ENCODE results near the gene CFC1B.
"Not testable (repeated sequence)": the region's sequence is repeated elsewhere in the genome, so short reads cannot be mapped to it uniquely, and the experiment has no call there.

The CFC1B gene

GRCh38 chr2:130542789-130543188 lies 21.8 kb downstream of the CFC1B start:
- not testable (repeated sequence) for H3K27me3 ChIP-seq (ENCODE audit: insufficient read depth, low read depth, severe bottlenecking); H3K27ac ChIP-seq; H3K36me3 ChIP-seq; H3K4me3 ChIP-seq (ENCODE audit: low read depth, low read length); H3K9me3 ChIP-seq (ENCODE audit: severe bottlenecking); DNase-seq

DNA sequence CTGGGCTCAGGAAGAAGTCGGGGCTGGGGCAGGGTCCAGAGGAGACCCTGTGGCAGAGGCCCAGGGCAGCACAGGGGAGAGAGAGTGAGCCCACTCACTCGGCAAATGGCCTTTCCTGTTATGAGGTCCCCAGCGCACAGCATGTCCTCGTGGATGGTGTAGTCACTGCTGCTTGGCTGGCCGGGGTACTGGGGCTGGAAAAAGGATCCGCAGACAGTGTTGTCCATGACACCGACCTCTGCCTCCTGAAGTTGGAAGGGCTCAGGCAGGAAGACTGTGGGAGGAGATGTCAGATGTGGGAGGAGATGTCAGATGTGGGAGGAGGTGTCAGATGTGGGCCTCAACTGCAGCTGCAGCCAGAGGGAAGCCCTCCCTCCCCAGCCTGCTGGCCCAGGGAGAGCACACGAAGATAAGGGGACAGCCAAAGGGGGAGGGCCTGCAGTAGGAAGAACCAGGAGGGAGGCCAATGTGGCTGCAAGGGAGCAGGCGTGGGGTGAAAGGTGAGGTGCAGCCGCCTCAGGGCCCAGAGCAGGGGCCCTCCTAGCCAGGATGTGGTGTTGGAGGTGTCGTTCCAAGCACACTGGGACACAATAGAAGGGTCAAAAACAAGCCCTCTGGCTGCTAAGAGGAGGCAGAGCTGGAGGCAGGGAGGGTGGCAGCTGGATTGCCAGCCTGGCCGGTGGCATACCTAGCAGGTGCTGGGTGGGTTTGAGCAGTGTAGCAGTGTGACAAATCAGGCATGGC lies 22.9 kb downstream of the CFC1B start:
- H3K27me3 ChIP-seq (ENCODE audit: insufficient read depth, low read depth, severe bottlenecking); H3K4me3 ChIP-seq (ENCODE audit: low read depth, low read length); H3K27ac ChIP-seq; DNase-seq; H3K36me3 ChIP-seq; H3K9me3 ChIP-seq (ENCODE audit: severe bottlenecking): not testable (repeated sequence)

DNA sequence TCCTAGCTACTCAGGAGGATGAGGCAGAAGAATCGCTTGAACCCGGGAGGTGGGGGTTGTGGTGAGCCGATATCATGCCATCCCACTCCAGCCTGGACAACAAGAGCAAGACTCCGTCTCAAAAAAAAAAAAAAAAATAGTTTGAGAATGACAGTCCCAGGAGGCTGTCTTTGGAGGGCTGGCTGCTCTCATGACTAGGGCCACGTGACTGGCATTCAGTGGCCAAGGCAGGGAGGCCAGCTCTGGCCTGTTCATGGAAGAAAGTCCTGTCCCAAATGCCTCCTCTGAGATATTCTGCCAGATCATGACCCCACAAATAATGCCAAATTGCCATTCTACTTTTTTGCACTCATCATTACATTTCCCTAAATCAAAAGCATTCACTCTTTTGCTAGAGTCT lies 24.0 kb downstream of the CFC1B start:
- DNase-seq; H3K27me3 ChIP-seq (ENCODE audit: insufficient read depth, low read depth, severe bottlenecking); H3K27ac ChIP-seq; H3K36me3 ChIP-seq; H3K4me3 ChIP-seq (ENCODE audit: low read depth, low read length); H3K9me3 ChIP-seq (ENCODE audit: severe bottlenecking): not testable (repeated sequence)

GRCh38 chr2:130548418-130548817 lies 27.4 kb downstream of the CFC1B start:
- H3K27ac ChIP-seq; H3K4me3 ChIP-seq (ENCODE audit: low read depth, low read length); DNase-seq; H3K9me3 ChIP-seq (ENCODE audit: severe bottlenecking); H3K27me3 ChIP-seq (ENCODE audit: insufficient read depth, low read depth, severe bottlenecking); H3K36me3 ChIP-seq: not testable (repeated sequence)

DNA sequence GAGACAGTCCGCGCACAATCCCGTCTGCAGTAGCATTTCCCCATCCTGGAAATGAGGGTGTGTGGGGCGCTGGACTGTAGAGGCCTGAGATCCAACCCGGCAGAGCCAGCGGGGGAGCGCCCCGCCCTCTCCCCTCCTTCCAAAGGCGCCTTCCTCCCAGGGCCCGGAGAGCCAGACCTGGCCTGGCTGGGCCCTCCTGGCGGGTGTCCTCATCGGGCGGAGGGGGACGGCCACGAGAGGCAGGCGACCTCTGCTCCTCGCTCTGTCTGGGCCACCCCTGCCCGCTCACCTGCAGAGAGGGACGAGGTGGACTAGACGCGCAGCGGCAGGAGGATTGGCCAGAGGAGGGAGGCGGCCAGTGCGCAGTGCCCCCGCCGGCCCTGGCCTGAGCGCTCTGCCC lies 28.5 kb downstream of the CFC1B start:
- not testable (repeated sequence) for H3K27ac ChIP-seq; H3K36me3 ChIP-seq; DNase-seq; H3K4me3 ChIP-seq (ENCODE audit: low read depth, low read length); H3K9me3 ChIP-seq (ENCODE audit: severe bottlenecking); H3K27me3 ChIP-seq (ENCODE audit: insufficient read depth, low read depth, severe bottlenecking)

DNA sequence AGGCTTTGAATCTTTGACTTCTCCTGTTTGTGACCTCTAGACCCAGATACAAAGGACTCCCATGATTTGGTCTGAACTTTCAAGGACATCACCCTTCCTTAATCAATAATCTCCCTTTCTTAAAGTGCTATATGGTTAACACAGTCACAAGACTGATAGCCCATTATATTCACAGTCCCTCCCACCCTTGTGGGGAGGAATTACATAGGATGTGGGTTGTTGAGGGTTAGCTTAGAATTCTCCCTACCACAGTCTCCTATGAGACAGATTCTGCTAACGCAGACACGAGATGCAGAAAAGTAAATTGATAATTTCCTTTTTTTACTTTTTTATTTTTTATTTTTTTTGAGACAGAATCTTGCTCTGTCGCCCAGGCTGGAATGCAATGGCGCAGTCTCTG lies 33.2 kb downstream of the CFC1B start:
- H3K36me3 ChIP-seq; H3K9me3 ChIP-seq (ENCODE audit: severe bottlenecking); DNase-seq; H3K27me3 ChIP-seq (ENCODE audit: insufficient read depth, low read depth, severe bottlenecking); H3K27ac ChIP-seq; H3K4me3 ChIP-seq (ENCODE audit: low read depth, low read length): not testable (repeated sequence)

- not testable (repeated sequence) for H3K36me3 ChIP-seq; H3K27ac ChIP-seq; DNase-seq; H3K4me3 ChIP-seq (ENCODE audit: low read depth, low read length); H3K9me3 ChIP-seq (ENCODE audit: severe bottlenecking); H3K27me3 ChIP-seq (ENCODE audit: insufficient read depth, low read depth, severe bottlenecking)
Measured at GRCh38 chr2:130556441-130556840, 35.4 kb downstream of the CFC1B start.

GRCh38 chr2:130566165-130566564 lies 45.1 kb downstream of the CFC1B start:
- not testable (repeated sequence) for H3K9me3 ChIP-seq (ENCODE audit: severe bottlenecking); DNase-seq; H3K4me3 ChIP-seq (ENCODE audit: low read depth, low read length); H3K27me3 ChIP-seq (ENCODE audit: insufficient read depth, low read depth, severe bottlenecking); H3K27ac ChIP-seq; H3K36me3 ChIP-seq

DNA sequence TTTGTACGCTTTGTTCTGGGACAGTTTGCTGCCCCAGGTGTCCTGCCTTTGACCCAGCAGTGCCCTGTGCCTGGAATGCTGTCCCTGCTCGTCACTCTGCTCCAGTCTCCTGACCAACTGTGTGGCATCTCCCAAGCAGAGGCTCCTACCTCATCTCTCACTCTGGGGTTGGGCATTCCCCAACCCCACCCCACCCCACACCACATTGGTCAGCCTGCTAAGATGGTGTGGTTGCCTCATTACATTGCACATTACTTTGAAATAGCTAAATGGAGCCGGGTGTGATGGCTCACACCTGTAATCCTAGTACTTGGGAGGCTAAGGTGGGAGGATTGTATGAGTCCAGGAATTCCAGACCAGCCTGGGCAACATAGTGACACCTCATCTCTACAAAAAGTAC lies 50.9 kb downstream of the CFC1B start:
- not testable (repeated sequence) for H3K9me3 ChIP-seq (ENCODE audit: severe bottlenecking); H3K36me3 ChIP-seq; H3K27ac ChIP-seq; DNase-seq; H3K27me3 ChIP-seq (ENCODE audit: insufficient read depth, low read depth, severe bottlenecking); H3K4me3 ChIP-seq (ENCODE audit: low read depth, low read length)

- H3K27ac ChIP-seq; H3K9me3 ChIP-seq (ENCODE audit: severe bottlenecking): not testable (repeated sequence)
Measured at GRCh38 chr2:130574230-130574629, 53.2 kb downstream of the CFC1B start.

DNA sequence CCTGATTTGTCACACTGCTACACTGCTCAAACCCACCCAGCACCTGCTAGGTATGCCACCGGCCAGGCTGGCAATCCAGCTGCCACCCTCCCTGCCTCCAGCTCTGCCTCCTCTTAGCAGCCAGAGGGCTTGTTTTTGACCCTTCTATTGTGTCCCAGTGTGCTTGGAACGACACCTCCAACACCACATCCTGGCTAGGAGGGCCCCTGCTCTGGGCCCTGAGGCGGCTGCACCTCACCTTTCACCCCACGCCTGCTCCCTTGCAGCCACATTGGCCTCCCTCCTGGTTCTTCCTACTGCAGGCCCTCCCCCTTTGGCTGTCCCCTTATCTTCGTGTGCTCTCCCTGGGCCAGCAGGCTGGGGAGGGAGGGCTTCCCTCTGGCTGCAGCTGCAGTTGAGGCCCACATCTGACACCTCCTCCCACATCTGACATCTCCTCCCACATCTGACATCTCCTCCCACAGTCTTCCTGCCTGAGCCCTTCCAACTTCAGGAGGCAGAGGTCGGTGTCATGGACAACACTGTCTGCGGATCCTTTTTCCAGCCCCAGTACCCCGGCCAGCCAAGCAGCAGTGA lies 55.3 kb downstream of the CFC1B start:
- not testable (repeated sequence) for DNase-seq, H3K27ac ChIP-seq, H3K36me3 ChIP-seq

More at GRCh38 chr2:130574230-130574629, 53.2 kb downstream of the CFC1B start:
- not testable (repeated sequence) for DNase-seq; H3K4me3 ChIP-seq (ENCODE audit: low read depth, low read length); H3K27me3 ChIP-seq (ENCODE audit: insufficient read depth, low read depth, severe bottlenecking); H3K36me3 ChIP-seq

DNA sequence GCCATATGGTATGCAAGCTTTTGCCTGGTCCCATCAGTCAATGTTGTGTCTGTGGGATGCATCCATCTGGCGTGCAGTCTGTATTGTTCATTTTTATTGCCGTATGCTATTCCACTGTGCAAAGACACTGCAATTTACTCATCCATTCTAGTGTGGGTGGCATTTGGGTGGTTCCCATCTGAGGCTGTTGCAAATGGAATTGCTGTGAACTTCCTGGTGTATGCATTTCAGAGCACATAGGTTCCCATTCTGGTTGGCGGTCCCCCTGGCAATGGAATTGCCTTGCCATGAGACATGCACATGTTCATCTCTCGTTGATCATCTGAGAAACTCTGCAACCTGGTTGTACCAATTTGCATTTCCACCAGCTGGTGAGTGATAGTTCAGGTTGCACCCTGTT lies 56.5 kb downstream of the CFC1B start:
- not testable (repeated sequence) for DNase-seq

More for the DNA sequence above, 55.3 kb downstream of the CFC1B start:
- H3K4me3 ChIP-seq (ENCODE audit: low read depth, low read length); H3K27me3 ChIP-seq (ENCODE audit: insufficient read depth, low read depth, severe bottlenecking); H3K9me3 ChIP-seq (ENCODE audit: severe bottlenecking): not testable (repeated sequence)

More for the DNA sequence above, 56.5 kb downstream of the CFC1B start:
- H3K36me3 ChIP-seq; H3K27me3 ChIP-seq (ENCODE audit: insufficient read depth, low read depth, severe bottlenecking); H3K4me3 ChIP-seq (ENCODE audit: low read depth, low read length); H3K9me3 ChIP-seq (ENCODE audit: severe bottlenecking); H3K27ac ChIP-seq: not testable (repeated sequence)
